ENCODE measurements around the gene PHKA1.

PHKA1 gene

GRCh38 chrX:72635930-72636329, 78.2 kb downstream of the PHKA1 start:
- Histone ChIP-seq H3F3A (ENCODE audit: control insufficient read depth, insufficient read depth) (no peaks in the 10 kb centered on the region), H3K27ac (ENCODE audit: low read depth, low read length) (no peak overlapping the region), H3K36me3 (ENCODE audit: control insufficient read depth, low read length) (no peaks in the 10 kb centered on the region), H3K79me2 (ENCODE audit: control insufficient read depth, low read length) (no peaks in the 10 kb centered on the region), H3K4me2 (ENCODE audit: low read length) (no peak overlapping the region), H3K27me3 (ENCODE audit: control insufficient read depth, low read length) (no peaks in the 10 kb centered on the region), H3K9me2 (replicated peaks; ENCODE audit: control insufficient read depth, low read length) (no peaks in the 10 kb centered on the region), H3K9me3 (ENCODE audit: control insufficient read depth, insufficient read depth, low read length) (no peaks in the 10 kb centered on the region), H4K20me1 (ENCODE audit: control insufficient read depth, insufficient read depth, low read depth, low read length) (no peaks in the 10 kb centered on the region), H3K4me3 (ENCODE audit: low read length) (no peak overlapping the region), H3K4me1 (ENCODE audit: control insufficient read depth, low read length) (no peaks in the 10 kb centered on the region)
- no peak for TF ChIP-seq CTCF (IDR thresholded peaks at IDR 0.05; ENCODE audit: low read depth, low read length, poor library complexity, severe bottlenecking)
- TF ChIP-seq EZH2phosphoT487 (IDR thresholded peaks at IDR 0.05; ENCODE audit: borderline replicate concordance, low read length), result no peak

GRCh38 chrX:72634331-72634730, 79.8 kb downstream of the PHKA1 start:
- no peak overlapping the region for H3K4me3 ChIP-seq (ENCODE audit: low read length)
- no peaks in the 10 kb centered on the region for H3K36me3 ChIP-seq (ENCODE audit: control insufficient read depth, low read length)
- TF ChIP-seq EZH2phosphoT487 (IDR thresholded peaks at IDR 0.05; ENCODE audit: borderline replicate concordance, low read length), result no peak
- no peak for TF ChIP-seq CTCF (IDR thresholded peaks at IDR 0.05; ENCODE audit: low read depth, low read length, poor library complexity, severe bottlenecking)
- H3K9me3 ChIP-seq (ENCODE audit: control insufficient read depth, insufficient read depth, low read length), result no peaks in the 10 kb centered on the region
- H3K27me3 ChIP-seq (ENCODE audit: control insufficient read depth, low read length), result no peaks in the 10 kb centered on the region
- H3K4me2 ChIP-seq (ENCODE audit: low read length), result no peak overlapping the region
- no peak overlapping the region for H3K27ac ChIP-seq (ENCODE audit: low read depth, low read length)
- H3K79me2 ChIP-seq (ENCODE audit: control insufficient read depth, low read length), result no peaks in the 10 kb centered on the region
- no peaks in the 10 kb centered on the region for H3F3A ChIP-seq (ENCODE audit: control insufficient read depth, insufficient read depth)
- H3K9me2 ChIP-seq (replicated peaks; ENCODE audit: control insufficient read depth, low read length), result no peaks in the 10 kb centered on the region
- no peaks in the 10 kb centered on the region for H3K4me1 ChIP-seq (ENCODE audit: control insufficient read depth, low read length)
- no peaks in the 10 kb centered on the region for H4K20me1 ChIP-seq (ENCODE audit: control insufficient read depth, insufficient read depth, low read depth, low read length)

- H3K4me1 ChIP-seq (ENCODE audit: control insufficient read depth, low read length), result no peaks in the 10 kb centered on the region
- no peak for TF ChIP-seq EZH2phosphoT487 (IDR thresholded peaks at IDR 0.05; ENCODE audit: borderline replicate concordance, low read length)
- no peak for TF ChIP-seq CTCF (IDR thresholded peaks at IDR 0.05; ENCODE audit: low read depth, low read length, poor library complexity, severe bottlenecking)
- H3K9me3 ChIP-seq (ENCODE audit: control insufficient read depth, insufficient read depth, low read length), result no peaks in the 10 kb centered on the region
- H4K20me1 ChIP-seq (ENCODE audit: control insufficient read depth, insufficient read depth, low read depth, low read length), result no peaks in the 10 kb centered on the region
- no peak overlapping the region for H3K4me2 ChIP-seq (ENCODE audit: low read length)
- no peak overlapping the region for H3K4me3 ChIP-seq (ENCODE audit: low read length)
- no peak overlapping the region for H3K27ac ChIP-seq (ENCODE audit: low read depth, low read length)
- no peaks in the 10 kb centered on the region for H3K79me2 ChIP-seq (ENCODE audit: control insufficient read depth, low read length)
- H3K36me3 ChIP-seq (ENCODE audit: control insufficient read depth, low read length), result no peaks in the 10 kb centered on the region
- no peaks in the 10 kb centered on the region for H3K27me3 ChIP-seq (ENCODE audit: control insufficient read depth, low read length)
- H3F3A ChIP-seq (ENCODE audit: control insufficient read depth, insufficient read depth), result no peaks in the 10 kb centered on the region
- no peaks in the 10 kb centered on the region for H3K9me2 ChIP-seq (replicated peaks; ENCODE audit: control insufficient read depth, low read length)
Measured at GRCh38 chrX:72630185-72630584, 83.9 kb downstream of the PHKA1 start.

- H3F3A ChIP-seq (ENCODE audit: control insufficient read depth, insufficient read depth), result no peaks in the 10 kb centered on the region
- H3K9me3 ChIP-seq (ENCODE audit: control insufficient read depth, insufficient read depth, low read length), result no peaks in the 10 kb centered on the region
- no peaks in the 10 kb centered on the region for H4K20me1 ChIP-seq (ENCODE audit: control insufficient read depth, insufficient read depth, low read depth, low read length)
- no peak overlapping the region for H3K4me2 ChIP-seq (ENCODE audit: low read length)
- H3K4me1 ChIP-seq (ENCODE audit: control insufficient read depth, low read length), result no peaks in the 10 kb centered on the region
- H3K27me3 ChIP-seq (ENCODE audit: control insufficient read depth, low read length), result peaks cover 8% of the 10 kb centered on the region
- no peaks in the 10 kb centered on the region for H3K79me2 ChIP-seq (ENCODE audit: control insufficient read depth, low read length)
- TF ChIP-seq EZH2phosphoT487 (IDR thresholded peaks at IDR 0.05; ENCODE audit: borderline replicate concordance, low read length), result no peak
- TF ChIP-seq CTCF (IDR thresholded peaks at IDR 0.05; ENCODE audit: low read depth, low read length, poor library complexity, severe bottlenecking), result no peak
- H3K9me2 ChIP-seq (replicated peaks; ENCODE audit: control insufficient read depth, low read length), result no peaks in the 10 kb centered on the region
- H3K4me3 ChIP-seq (ENCODE audit: low read length), result no peak overlapping the region
- no peaks in the 10 kb centered on the region for H3K36me3 ChIP-seq (ENCODE audit: control insufficient read depth, low read length)
- no peak overlapping the region for H3K27ac ChIP-seq (ENCODE audit: low read depth, low read length)
Measured at GRCh38 chrX:72624194-72624593, 89.9 kb downstream of the PHKA1 start.
